Hematopoietic multipotent progenitor cell (in vitro differentiated cells): ENCODE results near the gene GSTM2. TPM values are rescaled to one million over a fixed set of nuclear protein-coding genes. Genes with fewer than 3 reads are reported as not detected.
"Not testable (repeated sequence)": the region's sequence is repeated elsewhere in the genome, so short reads cannot be mapped to it uniquely, and the experiment has no call there.

Source experiments
- DNase-seq, 3 donors: peaks; one replicate each; pipeline ENCODE4 v3.0.0-alpha.2; 2011 to 2015; ENCODE audit warnings: low read depth in 2 of 3, low spot score in 2 of 3
- total RNA-seq: library from RNA; depleted of rRNA; stranded (reverse); fragments of >200 nt; gene quantifications from one replicate; pipeline ENCODE4 v1.2.3, GENCODE V29; 2012

Gene GSTM2
- total RNA-seq, 1 donor = 20.7 TPM

DNA sequence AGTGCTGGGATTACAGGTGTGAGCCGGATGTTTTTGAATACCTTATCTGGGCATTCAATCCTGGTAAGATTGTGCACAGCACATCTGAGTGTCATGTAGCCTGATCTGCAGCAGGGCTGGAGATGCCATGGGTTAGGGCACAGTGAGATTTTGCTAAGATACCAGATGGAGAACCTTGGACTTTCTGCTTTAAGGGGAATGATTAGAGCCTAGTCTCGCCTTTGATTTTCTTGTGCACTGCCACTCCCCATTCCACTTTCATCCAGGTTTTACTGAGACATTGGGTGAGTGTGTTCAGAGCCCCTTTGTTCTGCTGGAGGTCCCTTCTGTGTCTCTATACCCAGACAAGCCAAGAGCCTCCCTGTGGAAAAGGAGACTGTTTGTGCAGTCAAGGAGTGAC, 6.0 kb downstream of the GSTM2 start:
- DNase-seq = not testable (repeated sequence)

DNA sequence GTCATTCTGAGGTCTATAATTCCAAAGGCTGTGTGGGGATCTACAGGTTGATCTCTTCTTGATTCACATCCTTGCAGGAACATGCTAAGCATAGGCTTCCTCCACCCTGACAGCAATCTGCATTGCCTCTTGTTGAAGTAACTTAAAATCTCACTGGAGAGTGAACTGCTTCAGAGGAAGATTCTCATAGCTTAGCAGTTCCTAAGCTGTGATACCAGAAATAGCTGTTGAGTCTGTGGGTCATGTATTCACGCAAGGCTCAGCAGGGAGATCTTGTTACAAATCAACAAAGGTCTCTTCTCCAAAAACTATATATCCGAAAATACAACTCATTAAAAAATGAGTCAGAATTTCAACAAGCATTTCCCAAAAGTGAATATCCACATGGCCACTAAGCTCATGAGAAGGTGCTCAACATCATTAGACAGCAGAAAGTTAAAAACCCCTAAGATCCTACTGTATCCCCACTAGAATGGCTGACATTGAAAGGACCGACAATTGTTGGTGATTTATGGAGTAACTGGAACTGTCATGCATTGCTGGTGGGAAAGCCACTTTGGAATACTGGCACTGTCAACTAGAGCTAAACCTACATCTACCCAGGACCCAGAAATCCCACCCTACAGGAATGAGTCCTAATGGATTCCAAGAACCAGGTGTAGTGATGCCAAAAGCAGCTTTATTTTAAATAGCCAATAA, 9.0 kb downstream of the GSTM2 start:
- not testable (repeated sequence) for DNase-seq

DNA sequence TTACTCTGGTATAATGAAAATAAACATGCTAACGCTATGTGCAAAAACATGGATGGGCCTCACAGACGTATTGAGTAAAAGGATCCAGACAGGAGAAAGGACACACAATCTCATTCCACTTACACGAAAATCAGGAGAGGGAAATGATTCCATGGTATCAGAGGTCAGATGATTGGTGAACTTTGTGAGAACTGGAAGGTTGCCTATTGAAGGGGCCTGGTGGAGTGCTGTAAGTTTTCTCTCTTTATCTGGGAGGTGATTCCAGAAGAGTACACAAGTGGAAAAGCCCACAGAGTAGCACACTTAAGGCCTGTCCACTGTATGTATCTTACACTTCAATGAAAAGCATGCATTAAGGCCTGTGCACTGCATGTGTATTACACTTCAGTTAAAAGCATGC, 9.6 kb downstream of the GSTM2 start:
- no peak for DNase-seq

DNA sequence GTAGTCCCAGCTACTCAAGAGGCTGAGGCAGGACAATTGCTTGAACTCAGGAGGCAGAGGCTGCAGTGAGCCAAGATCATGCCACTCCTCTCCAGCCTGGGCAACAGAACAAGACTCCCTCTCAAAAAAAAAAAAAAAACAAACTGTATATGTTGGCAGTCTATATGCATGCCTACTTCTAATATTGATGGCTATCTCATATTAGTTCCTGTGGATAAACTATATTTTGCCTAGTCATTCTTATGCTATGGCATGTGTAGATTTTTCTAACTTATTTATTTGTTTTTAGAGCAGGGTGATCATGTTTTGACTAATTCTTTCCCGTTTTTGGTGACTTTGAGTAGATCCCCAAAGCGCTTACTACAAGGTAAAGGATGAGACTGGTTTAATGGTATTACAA, 10.8 kb downstream of the GSTM2 start:
- DNase-seq = not testable (repeated sequence)

DNA sequence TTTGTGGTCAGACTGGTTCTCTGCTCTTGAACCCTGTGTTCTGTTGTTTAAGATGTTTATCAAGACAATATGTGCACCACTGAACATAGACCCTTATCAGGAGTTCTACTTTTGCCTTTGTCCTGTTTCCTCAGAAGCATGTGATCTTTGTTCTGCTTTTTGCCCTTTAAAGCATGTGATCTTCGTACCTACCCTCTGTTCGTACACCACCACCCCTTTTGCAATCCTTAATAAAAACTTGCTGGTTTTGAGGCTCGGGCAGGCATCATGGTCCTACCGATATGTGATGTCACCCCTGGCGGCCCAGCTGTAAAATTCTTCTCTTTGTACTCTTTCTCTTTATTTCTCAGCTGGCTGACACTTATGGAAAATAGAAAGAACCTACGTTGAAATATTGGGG, 16.9 kb downstream of the GSTM2 start:
- DNase-seq = not testable (repeated sequence)

DNA sequence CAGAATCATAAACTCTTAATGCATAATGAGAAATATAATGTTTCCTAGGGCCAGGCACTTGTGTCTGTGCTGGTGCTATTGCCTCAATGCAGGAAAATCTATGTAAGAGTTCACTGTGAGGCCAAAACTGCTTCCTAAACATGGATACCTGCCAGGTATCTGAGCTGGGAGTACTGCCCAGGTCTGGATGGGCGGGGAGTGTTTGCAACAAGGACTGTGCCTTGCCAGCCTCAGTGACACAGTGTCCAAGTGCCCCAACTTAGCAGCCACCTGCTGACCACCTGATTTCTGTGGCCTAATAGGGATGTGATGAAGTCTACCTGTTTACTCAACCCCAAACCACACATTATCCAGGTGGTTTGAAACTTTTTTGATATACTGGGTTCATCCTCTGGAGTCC, 17.5 kb downstream of the GSTM2 start:
- not testable (repeated sequence) for DNase-seq

DNA sequence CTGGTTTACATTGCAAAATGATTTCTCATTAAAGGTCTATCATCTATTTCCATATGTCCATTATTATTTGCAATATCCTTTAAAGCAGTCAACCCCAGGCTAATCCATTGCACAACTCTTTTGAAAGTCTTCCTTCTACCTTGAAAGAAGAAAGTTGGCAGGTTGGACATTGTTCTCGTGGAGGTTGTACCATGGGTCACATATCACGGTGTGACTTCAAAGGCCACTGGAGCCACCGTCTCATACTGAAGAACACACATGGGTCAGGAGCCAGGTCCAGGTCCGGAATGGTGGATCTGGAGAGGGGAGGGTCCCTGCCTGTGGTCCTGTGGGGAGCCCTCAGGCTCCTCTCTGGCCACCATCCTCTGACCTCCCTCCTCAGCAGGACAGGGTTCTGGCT, 18.0 kb downstream of the GSTM2 start:
- DNase-seq = not testable (repeated sequence)

DNA sequence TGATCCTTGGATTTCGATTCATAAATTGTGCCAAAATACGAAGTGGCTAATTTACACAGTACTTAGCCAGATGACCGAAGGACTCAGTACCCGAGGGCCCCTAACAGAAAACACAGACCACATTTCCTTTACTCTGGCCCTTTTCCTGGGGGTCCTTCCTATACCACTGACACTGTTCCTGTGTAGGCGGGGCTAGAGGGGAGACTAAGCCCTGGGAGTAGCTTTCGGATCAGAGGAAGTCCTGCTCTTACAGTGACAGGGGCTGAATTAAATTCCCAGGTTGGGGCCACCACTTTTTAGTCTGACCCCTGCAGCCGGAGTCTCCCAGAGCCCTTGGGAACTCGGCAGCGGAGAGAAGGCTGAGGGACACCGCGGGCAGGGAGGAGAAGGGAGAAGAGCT, 19.3 kb downstream of the GSTM2 start:
- DNase-seq = not testable (repeated sequence)

DNA sequence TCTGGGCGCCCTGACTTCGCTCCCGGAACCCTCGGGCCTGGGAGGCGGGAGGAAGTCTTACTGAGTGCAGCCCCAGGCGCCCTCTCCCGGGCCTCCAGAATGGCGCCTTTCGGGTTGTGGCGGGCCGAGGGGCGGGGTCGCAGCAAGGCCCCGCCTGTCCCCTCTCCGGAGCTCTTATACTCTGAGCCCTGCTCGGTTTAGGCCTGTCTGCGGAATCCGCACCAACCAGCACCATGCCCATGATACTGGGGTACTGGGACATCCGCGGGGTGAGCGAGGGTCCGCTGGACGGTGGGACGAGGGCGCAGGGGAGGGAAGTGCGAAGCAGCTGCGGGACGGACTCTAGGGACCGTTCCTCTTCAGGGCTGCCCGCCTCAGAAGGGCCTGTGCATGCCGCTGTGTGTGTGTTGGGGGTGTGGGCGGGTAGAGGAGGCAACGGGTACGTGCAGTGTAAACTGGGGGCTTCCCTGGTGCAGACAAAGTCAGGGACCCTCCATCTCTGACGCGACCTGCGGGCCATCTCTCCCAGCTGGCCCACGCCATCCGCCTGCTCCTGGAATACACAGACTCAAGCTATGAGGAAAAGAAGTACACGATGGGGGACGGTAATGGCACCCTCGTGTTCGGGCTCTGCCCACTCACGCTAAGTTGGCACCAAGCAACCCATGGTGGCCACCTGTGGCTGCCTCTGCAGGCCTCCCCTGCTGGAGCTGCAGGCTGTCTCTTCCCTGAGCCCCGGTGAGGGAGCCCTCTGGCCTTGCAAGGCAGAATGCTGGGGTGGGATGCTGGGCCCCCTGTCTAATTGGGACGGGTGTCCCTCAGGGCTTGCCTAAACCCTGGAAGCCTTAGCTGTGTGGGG, 20.0 kb downstream of the GSTM2 start, which contains the start of gene GSTM1:
TSS of gene GSTM1 (plus strand) at position 177 of the 859 bp plus-strand sequence. CDS start at position 234, 57 bp downstream.
- DNase-seq = peak in 2 of 3 donors; percentile 29 to 72

DNA sequence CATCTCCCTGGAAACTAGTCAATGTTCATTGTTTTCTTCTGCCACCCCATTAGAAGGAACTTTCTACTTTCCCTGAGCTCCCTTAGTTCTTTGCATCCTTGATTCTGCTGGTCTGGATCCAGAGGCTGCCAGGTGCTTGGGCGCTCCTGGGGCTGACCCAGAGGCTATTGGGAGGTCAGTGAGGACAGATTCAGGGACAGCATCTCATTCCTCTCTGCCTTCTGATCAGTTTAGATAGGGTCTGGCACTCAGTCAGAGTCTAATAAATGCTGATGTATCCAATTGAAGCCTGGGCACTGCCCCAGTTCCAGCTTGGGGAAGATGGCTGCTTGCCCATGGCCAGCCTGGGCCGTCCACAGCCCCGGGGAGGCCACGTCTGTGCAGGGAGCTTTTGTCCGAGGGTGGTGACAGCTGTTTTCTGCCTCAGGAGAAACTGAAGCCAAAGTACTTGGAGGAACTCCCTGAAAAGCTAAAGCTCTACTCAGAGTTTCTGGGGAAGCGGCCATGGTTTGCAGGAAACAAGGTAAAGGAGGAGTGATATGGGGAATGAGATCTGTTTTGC, 22.1 kb downstream of the GSTM2 start:
- DNase-seq = no peak

DNA sequence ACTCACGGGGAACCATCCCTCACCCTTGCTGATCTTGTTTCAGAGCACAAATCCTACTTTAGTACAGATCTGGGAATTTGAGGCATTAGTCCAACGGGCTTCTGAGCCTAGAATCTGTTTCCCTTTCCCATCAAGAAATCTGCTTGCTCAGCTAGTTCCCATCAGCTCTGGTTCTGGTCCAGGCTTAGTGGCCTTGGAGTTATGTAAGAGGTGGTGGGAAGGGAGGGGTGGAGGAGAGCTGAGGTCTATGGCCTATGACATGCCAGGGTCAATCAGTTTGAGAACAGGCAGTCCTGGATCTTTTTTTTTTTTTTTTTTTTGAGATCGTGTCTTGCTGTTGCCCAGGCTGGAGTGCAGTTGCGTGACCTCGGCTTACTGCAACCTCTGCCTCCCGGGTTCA, 23.9 kb downstream of the GSTM2 start:
- DNase-seq = no peak

DNA sequence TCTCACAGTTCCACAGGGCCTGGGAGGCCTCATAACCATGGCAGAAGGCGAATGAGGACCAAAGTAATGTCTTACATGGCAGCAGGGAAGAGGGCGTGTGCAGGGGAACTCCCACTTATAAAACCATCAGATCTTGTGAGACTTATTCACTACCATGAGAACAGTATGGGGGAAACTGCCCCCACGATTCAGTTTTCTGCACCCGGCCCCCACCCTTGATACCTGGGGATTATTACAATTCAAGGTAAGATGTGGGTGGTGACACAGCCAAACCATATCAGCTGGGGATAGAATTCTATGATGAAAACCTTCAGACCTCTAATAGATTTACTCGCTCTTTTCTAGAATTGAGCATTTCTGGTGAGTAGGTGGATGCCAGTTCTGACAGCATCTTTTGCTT, 26.5 kb downstream of the GSTM2 start:
- DNase-seq = not testable (repeated sequence)

DNA sequence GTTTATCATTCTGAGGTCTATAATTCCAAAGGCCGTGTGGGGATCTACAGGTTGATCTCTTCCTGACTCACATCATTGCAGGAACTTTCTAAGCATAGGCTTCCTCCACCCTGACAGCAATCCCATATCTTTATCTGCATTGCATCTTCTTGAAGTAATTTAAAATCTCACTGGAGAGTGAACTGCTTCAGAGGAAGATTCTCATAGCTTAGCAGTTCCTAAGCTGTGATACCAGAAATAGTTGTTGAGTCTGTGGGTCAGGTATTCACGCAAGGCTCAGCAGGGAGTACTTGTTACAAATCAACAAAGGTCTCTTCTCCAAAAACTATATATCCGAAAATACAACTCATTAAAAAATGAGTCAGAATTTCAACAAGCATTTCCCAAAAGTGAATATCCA, 27.3 kb downstream of the GSTM2 start:
- not testable (repeated sequence) for DNase-seq

DNA sequence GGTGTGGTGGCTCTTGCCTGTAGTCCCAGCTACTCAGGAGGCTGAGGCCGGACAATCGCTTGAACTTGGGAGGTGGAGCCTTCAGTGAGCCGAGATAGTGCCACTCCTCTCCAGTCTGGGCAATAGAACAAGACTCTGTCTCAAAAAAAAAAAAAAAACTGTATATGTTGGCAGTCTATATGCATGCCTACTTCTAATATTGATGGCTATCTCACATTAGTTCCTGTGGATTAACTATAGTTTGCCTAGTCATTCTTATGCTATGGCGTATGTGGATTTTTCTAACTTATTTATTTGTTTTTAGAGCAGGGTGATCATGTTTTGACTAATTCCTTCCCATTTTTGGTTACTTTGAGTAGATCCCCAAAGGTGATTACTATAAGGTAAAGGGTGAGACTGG, 29.2 kb downstream of the GSTM2 start:
- no peak for DNase-seq

DNA sequence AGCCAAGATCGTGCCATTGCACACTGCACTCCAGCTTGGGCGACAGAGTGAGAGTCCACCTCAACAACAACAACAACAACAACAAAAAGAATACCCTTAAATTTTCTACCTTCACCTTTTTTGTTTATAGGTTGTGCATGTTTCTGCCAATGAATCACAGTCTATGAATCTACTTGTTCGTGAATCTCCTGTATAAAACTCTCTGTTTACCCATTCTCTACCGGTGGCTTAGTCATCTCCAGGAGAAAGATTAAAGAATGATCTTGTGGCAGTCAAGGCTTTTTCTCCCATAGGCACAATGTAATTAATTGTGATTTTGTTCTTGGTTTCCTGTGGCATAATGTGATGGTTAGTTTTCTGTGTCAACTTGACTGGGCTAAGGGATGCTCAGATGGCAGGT, 30.0 kb downstream of the GSTM2 start:
- not testable (repeated sequence) for DNase-seq

DNA sequence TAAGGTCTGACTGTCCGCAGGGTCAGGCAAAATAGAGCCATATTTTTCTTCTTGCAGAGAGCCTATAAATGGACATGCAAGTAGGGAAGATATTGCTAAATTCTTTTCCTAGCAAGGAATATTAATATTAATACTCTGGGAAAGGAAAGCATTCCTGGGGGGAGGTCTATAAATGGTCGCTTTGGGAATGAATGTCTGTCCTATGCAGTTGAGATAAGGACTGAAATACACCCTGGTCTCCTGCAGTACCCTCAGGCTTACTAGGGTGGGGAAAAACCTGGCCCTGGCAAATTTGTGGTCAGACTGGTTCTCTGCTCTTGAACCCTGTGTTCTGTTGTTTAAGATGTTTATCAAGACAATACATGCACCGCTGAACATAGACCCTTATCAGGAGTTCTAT, 35.1 kb downstream of the GSTM2 start:
- DNase-seq = not testable (repeated sequence)

DNA sequence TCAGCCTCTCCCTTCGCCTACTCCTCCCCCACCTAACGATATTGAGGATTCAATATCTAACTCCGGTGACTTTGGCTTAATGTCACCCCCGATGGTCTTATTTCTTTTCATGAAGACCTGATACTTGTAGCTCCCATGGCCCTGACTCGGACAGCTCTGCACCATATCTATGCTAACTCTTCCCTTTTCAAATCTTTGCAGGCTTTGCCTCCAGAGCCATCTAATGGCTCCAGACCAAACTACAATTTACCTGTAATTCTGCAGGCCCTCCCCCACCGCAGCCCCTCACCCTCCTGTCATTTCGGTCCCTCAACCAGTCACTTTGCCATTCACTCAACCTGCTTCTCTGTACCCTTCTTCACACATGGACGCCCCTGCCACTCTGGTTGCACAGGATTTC, 36.3 kb downstream of the GSTM2 start:
- no peak for DNase-seq

DNA sequence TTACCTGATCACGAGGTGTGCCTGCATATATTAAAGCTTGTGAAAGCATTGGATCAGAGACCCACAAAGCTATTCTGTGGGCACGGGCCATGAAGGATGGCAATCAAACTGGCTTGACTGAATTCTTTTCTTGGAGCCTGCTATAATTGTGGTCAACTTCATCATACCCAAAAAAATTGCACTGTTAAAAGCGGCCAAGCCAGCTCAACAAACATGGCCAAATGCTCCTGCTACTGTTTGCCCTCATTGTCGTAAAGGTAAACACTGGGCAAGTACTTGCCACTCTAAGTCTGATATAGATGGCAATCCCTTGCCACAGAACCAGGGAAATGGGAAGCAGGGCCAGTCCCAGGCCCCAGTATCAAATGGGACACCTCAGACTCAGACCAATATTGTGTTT, 37.6 kb downstream of the GSTM2 start:
- DNase-seq = no peak

DNA sequence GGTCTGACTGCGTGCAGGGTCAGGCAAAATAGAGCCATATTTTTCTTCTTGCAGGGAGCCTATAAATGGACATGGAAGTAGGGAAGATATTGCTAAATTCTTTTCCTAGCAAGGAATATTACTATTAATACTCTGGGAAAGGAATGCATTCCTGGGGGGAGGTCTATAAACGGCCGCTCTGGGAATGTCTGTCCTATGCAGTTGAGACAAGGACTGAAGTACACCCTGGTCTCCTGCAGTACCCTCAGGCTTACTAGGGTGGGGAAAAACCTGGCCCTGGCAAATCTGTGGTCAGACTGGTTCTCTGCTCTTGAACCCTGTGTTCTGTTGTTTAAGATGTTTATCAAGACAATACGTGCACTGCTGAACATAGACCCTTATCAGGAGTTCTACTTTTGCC, 41.1 kb downstream of the GSTM2 start:
- not testable (repeated sequence) for DNase-seq

DNA sequence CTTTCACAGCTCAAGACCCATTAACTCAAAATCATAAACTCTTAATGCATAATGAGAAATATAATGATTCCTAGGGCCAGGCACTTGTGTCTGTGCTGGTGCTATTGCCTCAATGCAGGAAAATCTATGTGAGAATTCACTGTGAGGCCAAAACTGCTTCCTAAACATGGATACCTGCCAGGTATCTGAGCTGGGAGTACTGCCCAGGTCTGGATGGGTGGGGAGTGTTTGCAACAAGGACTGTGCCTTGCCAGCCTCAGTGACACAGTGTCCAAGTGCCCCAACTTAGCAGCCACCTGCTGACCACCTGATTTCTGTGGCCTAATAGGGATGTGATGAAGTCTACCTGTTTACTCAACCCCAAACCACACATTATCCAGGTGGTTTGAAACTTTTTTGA, 42.0 kb downstream of the GSTM2 start:
- DNase-seq = not testable (repeated sequence)

DNA sequence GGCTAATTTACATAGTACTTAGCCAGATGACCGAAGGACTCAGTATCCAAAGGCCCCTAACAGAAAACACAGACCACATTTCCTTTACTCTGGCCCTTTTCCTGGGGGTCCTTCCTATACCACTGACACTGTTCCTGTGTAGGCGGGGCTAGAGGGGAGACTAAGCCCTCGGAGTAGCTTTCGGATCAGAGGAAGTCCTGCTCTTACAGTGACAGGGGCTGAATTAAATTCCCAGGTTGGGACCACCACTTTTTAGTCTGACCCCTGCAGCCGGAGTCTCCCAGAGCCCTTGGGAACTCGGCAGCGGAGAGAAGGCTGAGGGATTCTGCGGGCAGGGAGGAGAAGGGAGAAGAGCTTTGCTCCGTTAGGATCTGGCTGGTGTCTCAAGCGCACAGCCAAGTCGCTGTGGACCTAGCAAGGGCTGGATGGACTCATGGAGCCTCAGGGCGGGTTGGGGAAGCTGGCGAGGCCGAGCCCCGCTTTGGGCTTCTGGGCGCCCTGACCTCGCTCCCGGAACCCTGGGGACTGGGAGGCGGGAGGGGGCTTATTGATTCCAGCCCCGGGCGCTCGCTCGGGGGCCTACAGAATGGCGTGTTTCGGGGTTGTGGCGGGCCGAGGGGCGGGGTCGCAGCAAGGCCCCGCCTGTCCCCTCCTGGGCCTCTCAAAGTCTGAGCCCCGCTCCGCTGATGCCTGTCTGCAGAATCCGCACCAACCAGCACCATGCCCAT, 43.9 kb downstream of the GSTM2 start, which contains the start of gene GSTM5:
TSS of gene GSTM5 (plus strand) at position 659 of the 728 bp plus-strand sequence. CDS start at position 721, 62 bp downstream.
- peak in 2 of 3 donors; percentile 23 to 33 for DNase-seq
